D721Med (cell line): ENCODE results near the gene SNX7.

Experiments used
- DNase-seq: peaks from one replicate; pipeline ENCODE4 v3.0.0; 2011; ENCODE audit warnings: low spot score; ENCODE audit not compliant: insufficient read length
- FAIRE-seq: peaks from 2 replicates; lab custom pipeline; 2011; peaks lifted over from hg19 to GRCh38; lab: Jason Lieb, UNC
- TF ChIP-seq, protein P1 (sequence below): IDR thresholded peaks from 2 replicates; pipeline ENCODE4 v1.5.1; 2012; ENCODE audit warnings: mild to moderate bottlenecking, control low read depth; ENCODE audit not compliant: insufficient read depth; ENCODE audit errors: missing control alignments

The SNX7 gene

DNA sequence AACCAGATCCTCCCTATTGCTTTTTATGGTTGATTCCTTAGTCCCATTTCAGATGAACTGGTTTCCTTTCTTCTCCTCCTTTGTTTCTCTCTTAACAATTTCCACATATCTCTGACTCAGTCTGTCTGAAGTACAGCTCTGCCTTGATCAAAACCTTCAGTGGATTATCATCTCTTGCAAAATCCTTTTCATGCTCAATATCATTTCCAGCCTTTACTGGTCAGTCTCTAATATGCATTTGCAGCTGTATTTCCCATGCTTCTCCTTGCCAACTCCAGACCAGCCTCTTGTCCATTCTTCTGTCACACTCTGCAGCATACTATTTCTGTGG is 72.2 kb downstream of the SNX7 start:
- FAIRE-seq (no peak), DNase-seq (no peak)
- TF ChIP-seq, protein P1, sequence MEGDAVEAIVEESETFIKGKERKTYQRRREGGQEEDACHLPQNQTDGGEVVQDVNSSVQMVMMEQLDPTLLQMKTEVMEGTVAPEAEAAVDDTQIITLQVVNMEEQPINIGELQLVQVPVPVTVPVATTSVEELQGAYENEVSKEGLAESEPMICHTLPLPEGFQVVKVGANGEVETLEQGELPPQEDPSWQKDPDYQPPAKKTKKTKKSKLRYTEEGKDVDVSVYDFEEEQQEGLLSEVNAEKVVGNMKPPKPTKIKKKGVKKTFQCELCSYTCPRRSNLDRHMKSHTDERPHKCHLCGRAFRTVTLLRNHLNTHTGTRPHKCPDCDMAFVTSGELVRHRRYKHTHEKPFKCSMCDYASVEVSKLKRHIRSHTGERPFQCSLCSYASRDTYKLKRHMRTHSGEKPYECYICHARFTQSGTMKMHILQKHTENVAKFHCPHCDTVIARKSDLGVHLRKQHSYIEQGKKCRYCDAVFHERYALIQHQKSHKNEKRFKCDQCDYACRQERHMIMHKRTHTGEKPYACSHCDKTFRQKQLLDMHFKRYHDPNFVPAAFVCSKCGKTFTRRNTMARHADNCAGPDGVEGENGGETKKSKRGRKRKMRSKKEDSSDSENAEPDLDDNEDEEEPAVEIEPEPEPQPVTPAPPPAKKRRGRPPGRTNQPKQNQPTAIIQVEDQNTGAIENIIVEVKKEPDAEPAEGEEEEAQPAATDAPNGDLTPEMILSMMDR = no peak

DNA sequence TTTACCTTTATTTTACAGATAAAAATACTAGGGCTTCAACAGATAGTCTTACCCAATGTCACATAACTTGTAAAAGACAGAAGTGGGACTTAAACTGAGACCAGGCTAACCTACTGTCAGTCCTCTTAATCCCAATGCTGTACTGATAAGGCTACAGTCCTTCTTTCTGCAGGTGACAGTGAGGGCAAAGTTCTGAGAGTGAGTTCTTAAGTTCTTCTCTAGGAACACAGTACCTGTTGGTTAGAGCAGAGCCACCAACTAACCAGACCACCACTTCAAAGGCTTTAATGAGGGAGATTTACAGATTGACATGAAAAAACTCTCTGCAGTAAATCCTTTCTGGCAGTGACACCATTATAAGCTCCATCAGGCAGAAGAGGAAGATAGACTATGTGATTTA is 74.2 kb downstream of the SNX7 start:
- TF ChIP-seq, protein P1 = no peak
- FAIRE-seq = no peak
- no peak for DNase-seq

DNA sequence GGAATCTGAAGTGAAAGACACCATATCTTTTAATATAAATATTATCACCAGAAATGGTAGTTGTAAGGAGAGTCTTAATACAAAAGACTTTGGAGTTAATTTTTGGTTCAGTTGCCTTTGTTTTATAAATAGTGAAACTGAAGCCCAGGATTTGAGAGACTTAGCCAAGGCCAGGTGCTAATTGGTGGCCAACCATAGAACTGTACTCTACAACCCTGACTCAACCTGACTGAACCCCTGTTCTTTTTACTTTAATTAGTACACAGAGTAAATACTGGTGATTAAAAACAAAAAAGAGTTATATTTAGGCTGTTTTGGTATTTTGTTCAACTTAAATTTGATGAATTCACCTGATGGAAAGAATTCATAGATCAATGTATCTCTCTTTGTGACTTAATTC is 76.3 kb downstream of the SNX7 start:
- TF ChIP-seq, protein P1 = no peak
- FAIRE-seq (no peak), DNase-seq (no peak)

DNA sequence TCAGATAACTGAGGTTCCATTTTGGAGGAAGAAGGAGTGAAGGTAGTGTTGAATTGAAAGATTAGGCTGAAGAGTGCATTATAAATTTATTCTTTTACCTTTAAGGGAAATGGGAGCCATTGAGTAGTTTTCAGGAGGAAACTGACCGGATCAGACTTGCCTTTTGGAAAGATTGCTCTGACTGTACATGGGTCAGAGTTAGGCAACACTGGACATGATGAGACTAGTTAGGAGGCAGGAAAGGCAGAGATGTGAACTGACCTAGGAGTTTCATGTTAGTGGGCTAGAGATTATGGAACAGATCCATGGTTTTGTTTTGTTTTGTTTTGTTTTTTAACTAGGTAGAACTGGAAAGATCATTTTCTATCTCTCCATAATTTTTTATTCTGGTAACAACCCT is 78.2 kb downstream of the SNX7 start:
- DNase-seq (no peak), FAIRE-seq (no peak)
- TF ChIP-seq, protein P1 = no peak

DNA sequence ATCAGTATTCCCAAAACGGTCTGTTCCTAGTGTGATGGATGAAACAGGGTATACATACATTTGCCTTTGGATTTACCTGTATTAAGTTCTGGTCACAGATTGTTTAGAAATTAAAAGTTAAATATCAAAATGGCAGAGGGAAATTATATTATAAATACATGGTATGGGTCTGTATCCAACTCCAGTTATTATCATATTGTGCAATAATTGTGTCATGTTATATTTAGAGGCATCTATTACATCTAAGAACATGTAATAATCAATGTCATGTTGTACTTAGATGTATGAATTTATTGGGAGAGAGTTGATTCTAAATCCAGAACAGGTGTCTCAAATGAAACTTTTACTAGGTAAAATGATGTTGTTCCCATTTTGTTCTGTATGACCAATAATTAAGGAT is 79.6 kb downstream of the SNX7 start:
- TF ChIP-seq, protein P1 = no peak
- FAIRE-seq (no peak), DNase-seq (no peak)

DNA sequence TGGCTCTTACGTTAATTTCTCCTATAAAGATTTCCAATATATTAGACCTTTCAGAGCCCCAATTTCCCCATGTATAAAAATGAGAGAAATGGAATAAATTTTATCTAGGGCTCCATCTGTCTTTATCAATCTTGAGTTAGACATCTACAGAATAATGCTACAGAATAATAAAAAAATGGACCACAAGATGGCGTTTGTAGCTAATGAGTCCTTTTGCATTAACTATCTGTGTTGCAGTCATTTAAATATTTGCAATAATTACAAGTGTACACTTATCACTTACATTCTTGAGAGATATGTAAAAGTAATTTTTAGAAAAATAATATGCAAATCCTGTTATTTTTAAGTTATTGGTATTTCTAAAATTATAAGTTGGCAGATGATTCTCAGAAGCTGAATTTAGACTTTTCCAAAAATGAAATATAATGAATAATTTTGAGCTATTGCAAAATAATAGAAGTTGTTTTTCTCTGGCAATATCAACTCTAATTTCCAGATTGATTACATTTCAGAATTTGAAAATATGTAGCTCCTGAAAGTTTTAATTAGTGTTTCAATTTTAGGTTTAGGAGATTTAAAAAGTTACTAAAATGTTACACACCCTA is 87.7 kb downstream of the SNX7 start:
- FAIRE-seq = peak; percentile 61
- TF ChIP-seq, protein P1 = peak; percentile 58
- no peak for DNase-seq

DNA sequence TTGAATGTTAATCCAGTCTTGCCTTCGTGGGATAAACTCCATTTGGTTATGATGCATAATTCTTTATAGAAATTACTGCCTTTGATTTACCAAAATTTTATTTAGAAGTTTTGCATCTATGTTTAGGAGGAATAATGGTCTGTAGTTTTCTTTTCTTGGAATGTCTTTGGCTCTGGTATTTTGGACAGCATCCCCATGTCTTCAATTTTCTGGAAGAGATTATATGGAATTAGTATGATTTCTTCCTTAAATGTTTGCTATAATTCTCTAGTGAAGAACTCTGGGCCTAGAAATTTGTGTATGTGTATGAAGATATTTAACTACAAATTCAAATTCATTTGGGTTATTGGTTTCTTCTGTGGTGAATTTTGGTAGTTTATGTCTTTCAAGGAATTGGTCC is 92.7 kb downstream of the SNX7 start:
- no peak for FAIRE-seq
- TF ChIP-seq, protein P1 = no peak
- no peak for DNase-seq
